ENCODE data around the gene DNAJC1.
"Not testable (repeated sequence)": the region's sequence is repeated elsewhere in the genome, so short reads cannot be mapped to it uniquely, and the experiment has no call there.

The DNAJC1 gene

GRCh38 chr10:22003177-22003963, at the start of gene DNAJC1:
DNAJC1 (minus strand) TSS chr10:22003730; CDS start chr10:22003434, 296 bp downstream.
- peak; percentile 97 for DNase-seq (ENCODE audit: low spot score)

- DNase-seq (ENCODE audit: low spot score) = no peak
These were observed 49.5 kb upstream of the DNAJC1 start for GRCh38 chr10:22053048-22053447.

DNA sequence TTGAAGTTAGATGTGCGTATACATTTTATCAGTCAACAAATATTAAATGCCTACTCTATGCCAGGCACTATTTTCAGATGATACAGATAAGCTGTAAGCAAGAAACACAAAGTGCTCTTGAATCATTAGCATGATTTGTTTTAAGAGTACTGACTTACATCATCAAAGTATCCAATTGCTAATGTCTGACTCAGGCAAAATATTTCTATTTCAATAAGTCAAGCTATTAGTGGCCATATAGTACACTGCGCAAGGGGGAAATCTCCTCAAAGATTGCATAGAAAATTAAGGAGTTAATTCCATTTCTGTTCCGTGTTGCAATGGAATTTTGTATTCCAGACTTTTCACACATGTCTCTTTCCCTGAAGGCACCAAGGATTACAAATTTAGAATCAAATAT, 46.1 kb upstream of the DNAJC1 start:
- DNase-seq (ENCODE audit: low spot score) = no peak

DNA sequence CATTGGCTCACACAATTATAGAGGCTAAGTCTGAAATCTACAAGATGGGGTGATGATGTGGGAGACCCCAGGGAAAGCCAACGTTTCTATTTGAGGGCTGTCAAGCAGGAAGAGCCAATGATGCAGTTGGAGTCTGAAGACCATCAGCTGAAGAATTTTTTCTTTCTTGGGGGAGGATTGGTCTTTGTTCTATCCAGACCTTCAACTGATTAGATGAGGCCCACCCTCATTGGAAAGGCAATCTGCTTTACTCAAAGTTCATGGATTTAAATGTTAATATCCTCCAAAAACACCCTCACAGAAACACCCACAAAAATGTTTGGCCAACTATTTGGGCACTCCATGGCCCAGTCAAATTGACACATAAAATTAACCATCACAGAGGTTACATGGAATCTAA, 44.3 kb upstream of the DNAJC1 start:
- DNase-seq (ENCODE audit: low spot score) = no peak

- no peak for DNase-seq (ENCODE audit: low spot score)
These were observed 39.8 kb upstream of the DNAJC1 start for GRCh38 chr10:22043327-22043633.

GRCh38 chr10:22042557-22043326, 39.2 kb upstream of the DNAJC1 start:
- DNase-seq (ENCODE audit: low spot score) = no peak

- DNase-seq (ENCODE audit: low spot score) = no peak
These were observed 30.8 kb upstream of the DNAJC1 start for GRCh38 chr10:22034333-22034732.

DNA sequence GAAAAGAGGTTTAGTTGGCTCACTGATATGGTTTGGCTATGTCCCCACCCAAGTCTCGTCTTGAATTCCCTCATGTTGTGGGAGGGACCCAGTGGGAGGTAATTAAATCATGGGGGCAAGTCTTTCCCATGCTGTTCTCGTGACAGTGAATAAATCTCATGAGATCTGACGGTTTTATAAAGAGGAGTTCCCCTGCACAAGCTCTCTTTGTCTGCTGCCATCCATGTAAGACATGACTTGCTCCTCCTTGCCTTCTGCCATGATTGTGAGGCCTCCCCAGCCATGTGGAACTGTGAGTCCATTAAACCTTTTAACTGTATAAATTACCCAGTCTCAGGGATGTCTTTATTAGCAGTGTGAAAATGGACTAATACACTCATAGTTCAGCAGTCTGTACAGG, 28.7 kb upstream of the DNAJC1 start:
- not testable (repeated sequence) for DNase-seq (ENCODE audit: low spot score)

DNA sequence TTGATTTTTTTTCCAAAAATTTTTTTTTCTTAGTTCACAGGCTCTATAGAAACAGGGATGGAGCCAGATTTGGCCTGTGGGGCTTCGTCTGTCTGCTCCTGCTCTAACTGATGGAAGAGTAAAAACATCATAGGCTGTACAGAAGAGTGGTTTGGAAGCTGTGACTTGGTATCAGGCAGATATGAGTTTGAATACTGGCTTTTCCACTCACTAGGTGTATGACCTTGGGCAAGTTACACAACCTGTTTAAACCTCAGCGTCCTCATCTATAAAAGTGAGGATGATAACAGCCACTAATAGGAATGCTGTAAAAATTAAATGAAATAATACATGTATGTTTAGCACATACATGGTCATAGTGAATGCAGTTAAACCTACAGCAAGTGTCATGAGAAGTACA, 26.9 kb upstream of the DNAJC1 start:
- no peak for DNase-seq (ENCODE audit: low spot score)

GRCh38 chr10:22029445-22030236, 26.1 kb upstream of the DNAJC1 start:
- DNase-seq (ENCODE audit: low spot score) = peak; percentile 6

DNA sequence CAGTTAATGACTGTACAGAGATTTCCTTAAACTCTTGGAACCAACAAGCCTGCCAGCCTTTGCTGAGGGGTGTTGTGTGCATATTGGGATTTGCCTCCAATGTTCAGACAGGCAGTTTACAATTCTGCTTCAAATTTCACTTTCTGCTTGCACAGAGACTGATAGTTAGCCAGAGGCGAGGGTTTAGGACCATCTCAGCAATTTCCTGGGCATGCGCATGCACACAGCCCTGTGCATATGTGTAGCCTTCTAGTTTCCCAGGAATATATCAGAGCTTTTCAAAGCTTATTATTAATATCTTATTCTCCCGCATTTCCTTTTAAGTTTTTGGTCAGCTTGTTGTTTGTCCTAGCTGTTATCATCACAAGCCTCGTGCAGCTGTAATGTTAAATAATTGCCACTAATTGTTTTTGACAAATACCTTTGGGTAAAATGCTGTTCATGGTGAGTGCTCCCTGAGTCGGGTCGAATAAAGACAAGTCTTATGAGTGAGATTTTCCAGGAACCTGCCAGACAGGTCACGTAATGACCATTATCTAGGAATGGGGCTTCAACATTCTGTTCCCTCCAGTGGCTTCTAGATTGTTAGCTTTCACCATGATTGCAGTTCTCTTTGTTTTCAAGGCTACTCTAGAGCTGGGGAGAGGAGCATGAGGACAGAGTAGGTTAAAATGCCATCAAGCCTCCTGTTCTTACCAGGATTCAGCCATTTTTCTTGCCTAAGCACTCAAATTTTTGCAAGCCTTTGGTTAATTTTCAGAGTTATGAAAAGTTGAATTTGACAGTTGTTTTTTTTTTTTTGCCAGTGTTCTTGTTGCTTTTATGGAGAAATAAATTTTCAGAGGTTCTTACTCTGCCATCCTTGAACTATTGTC, 24.1 kb upstream of the DNAJC1 start:
- no peak for DNase-seq (ENCODE audit: low spot score)

DNA sequence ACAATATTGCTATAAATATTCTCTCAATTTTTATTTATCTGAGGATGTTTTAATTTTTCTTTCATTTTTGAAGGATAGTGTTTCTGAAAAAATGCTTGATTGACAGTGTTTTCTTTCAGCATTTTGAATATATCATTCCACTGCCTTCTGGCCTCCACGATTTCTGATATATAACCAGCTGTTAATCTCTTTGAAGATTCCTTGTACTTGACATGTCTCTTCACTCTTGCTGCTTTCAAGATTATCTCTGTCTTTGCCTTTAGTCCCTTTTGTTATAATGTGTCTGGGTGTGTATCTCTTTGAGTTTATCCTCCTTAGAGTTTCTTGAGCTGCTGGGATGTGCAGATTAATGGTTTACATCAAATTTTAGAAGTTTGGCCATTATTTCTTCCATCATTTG, 22.8 kb upstream of the DNAJC1 start:
- no peak for DNase-seq (ENCODE audit: low spot score)

GRCh38 chr10:22023508-22023907, 20.0 kb upstream of the DNAJC1 start:
- no peak for DNase-seq (ENCODE audit: low spot score)

GRCh38 chr10:22022257-22023032, 18.9 kb upstream of the DNAJC1 start:
- peak; percentile 55 for DNase-seq (ENCODE audit: low spot score)

DNA sequence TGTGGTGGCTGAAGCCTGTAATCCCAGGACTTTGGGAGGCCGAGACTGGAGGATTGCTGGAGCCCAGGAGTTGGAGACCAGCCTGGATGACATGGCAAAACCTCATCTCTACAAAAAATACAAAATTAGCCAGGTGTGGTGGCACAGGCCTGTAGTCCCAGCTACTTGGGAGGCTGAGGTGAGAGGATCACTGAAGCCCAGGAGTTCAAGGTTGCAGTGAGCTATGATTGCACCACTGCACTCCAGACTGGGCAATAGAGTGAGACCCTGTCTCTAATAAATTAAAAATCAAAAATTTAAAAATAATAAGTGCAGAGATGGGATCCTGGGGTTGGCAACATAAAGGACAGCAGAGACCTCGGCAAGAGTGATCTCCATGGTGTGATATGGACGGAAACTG, 17.6 kb upstream of the DNAJC1 start:
- not testable (repeated sequence) for DNase-seq (ENCODE audit: low spot score)

DNA sequence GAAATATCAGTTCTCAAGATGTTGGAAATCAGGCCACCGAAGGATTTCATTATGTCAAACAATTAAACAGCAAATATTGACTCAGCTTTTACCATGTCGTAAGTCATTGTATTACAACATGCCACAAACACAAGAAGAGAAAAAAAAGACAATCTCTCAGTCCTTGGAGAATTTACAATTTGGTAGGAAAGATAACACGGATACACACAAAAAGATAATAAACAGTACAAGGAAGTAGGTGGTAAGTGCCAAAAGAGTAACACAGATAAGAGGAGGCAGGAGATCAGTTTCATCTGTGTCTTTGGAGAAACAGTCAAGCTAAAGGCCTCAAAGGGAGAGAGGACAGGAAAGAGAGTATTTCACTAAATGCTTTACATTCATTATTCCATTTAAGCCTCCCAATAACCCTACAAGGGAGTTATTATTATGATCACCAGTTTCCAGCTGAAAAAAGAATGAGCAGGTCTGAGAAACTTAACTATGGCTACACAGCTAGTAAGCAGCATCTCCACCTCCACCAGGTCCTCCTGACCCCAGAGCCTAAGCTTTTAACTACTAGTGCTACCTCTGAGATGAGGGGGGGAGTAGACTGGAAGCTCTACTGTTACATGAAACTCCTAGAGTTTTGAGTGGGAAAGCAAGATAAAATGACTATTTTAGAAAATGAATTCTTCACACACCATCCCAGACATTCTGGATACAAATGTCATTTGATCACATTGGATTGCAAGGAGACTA, 13.9 kb upstream of the DNAJC1 start:
- no peak for DNase-seq (ENCODE audit: low spot score)

DNA sequence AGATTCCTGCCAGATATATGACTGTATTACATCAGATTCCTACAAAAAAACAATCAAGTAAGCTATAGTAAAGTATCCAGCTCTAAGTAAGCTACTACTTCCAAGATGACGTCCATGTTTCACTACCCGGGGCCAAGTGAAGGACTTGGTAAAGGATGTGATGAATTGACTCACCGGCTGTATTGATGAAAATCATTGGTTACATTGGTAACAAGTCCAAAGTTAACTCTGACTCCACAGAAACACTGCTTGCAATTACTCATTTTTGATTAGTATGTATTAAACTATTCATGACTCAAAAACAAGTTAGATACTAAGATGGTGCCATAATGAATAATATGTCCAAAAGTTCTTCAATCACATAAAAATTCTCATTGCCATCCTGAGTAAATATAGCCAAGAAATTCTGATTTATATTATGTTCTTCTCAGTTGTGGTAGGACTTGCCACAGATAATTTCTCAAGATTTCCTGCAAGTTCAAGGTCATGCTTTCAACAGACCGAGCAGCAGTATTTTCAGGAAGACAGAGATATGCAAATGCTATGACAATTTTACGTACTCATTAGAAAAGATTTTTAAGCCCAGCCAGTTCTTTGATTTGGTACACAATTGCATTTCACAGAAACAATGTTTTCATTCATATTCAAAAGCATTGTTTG, 12.6 kb upstream of the DNAJC1 start:
- DNase-seq (ENCODE audit: low spot score) = no peak

DNA sequence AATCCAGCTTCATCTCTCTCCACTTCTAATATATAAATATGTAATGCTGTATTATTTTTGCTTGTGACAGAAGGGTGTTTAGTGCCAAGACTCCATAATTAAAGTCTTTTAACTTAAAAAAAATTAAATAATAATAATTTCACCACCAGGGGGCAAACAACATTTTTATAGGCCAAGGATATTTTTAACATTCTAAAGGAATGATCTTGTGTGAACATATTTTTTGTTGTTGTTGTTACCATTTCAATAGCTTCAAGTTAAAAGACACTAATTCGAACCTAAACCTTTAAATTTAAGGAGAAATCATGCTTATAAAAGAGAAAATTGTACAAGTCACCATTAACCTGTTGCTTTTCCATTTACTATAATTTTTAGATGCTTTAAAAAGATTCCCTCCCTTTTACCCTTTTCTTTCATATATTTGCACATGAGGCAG, 7.5 kb upstream of the DNAJC1 start:
- peak; percentile 40 for DNase-seq (ENCODE audit: low spot score)

GRCh38 chr10:22010539-22010938, 7.0 kb upstream of the DNAJC1 start:
- DNase-seq (ENCODE audit: low spot score) = no peak

Data from CD4-positive, alpha-beta T cell treated with Interleukin-15 for 4 hours (primary cell).